ENCODE measurements around the gene CAPZA2. TPM values are rescaled to one million over a fixed set of nuclear protein-coding genes. Genes with fewer than 3 reads are reported as not detected.

Gene CAPZA2
- total and polyA plus RNA-seq, 9 of the 15 experiments (the other 6 are each of a cell fraction or from before 2014, with no cell fraction given), result 67.0 to 524 (median 176) TPM

DNA sequence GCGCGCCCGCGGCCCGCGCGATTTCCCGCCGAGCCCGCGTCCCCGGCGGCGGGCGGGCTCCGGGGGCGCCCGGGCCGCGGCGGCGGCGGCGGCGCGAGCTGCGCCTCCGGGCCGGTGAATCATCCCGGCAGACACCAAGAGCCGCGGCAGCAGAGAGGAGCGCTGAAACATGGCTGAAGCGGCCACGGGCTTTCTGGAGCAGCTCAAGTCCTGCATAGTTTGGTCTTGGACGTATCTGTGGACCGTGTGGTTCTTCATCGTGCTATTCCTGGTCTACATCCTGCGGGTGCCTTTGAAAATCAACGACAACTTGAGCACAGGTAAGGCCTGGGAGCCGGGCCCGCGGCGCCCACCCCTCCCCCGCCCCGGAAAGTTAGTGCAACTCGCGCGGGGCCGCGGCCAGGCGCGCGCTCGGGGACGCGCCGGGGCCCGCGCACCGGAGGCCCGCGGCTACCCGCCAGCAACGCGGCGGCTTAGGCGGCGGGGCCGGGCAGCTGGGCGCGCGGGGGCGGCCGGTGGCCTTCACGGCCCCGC lies 91.1 kb downstream of the CAPZA2 start, which contains the start of gene ST7 (continued):
- TF ChIP-seq ZC3H11A (IDR thresholded peaks at IDR 0.05; ENCODE audit: low read depth, low read length) (no peak), THRB (CRISPR knock-in tag; conservative IDR thresholded peaks at IDR 0.05) (no peak), SETDB1 (IDR thresholded peaks at IDR 0.05; ENCODE audit: low read length) (no peak), NFIX (CRISPR knock-in tag; IDR thresholded peaks at IDR 0.05; ENCODE audit: low read depth) (no peak), FOXM1 (IDR thresholded peaks at IDR 0.05; ENCODE audit: low read depth) (no peak), FOXM1 (CRISPR knock-in tag; IDR thresholded peaks at IDR 0.05; ENCODE audit: low read depth) (no peak), FOXA1 (IDR thresholded peaks at IDR 0.05; ENCODE audit: borderline replicate concordance) (no peak), NFYB (IDR thresholded peaks at IDR 0.05; ENCODE audit: extremely low read depth, insufficient read length) (no peak), RAD21 (CRISPR knock-in tag; conservative IDR thresholded peaks at IDR 0.05 in 1 of 2, IDR thresholded peaks at IDR 0.05 in 1 of 2) (no peak), ZKSCAN8 (CRISPR knock-in tag; IDR thresholded peaks at IDR 0.05) (no peak), BCOR (IDR thresholded peaks at IDR 0.05) (no peak), GTF2E2 (tag; IDR thresholded peaks at IDR 0.05) (0 out of 2 replicates have a peak, but pooled peaks have one; percentile 10), L3MBTL2 (IDR thresholded peaks at IDR 0.05) (no peak), NFATC3 (IDR thresholded peaks at IDR 0.05) (no peak), CBFA2T2 (conservative IDR thresholded peaks at IDR 0.05) (no peak), XRCC4 (IDR thresholded peaks at IDR 0.05; ENCODE audit: extremely low read depth, insufficient read depth, insufficient read length) (no peak), TGIF2 (CRISPR knock-in tag; IDR thresholded peaks at IDR 0.05) (no peak), RFX1 (IDR thresholded peaks at IDR 0.05) (no peak), TARDBP (IDR thresholded peaks at IDR 0.05) (no peak; the same call in 1 of the 2 replicates), NR2C2 (CRISPR knock-in tag; IDR thresholded peaks at IDR 0.05) (no peak), NR2C2 (tag; IDR thresholded peaks at IDR 0.05) (no peak), PTBP1 (IDR thresholded peaks at IDR 0.05; ENCODE audit: low read depth, low read length) (no peak), TRIM28 (IDR thresholded peaks at IDR 0.05) (no peak)
- TF ChIP-seq, protein P1, sequence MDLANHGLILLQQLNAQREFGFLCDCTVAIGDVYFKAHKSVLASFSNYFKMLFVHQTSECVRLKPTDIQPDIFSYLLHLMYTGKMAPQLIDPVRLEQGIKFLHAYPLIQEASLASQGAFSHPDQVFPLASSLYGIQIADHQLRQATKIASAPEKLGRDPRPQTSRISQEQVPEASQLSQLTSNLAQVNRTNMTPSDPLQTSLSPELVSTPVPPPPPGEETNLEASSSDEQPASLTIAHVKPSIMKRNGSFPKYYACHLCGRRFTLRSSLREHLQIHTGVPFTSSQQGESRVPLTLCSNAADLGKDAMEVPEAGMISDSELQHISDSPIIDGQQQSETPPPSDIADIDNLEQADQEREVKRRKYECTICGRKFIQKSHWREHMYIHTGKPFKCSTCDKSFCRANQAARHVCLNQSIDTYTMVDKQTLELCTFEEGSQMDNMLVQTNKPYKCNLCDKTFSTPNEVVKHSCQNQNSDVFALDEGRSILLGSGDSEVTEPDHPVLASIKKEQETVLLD (IDR thresholded peaks at IDR 0.05), result no peak
- TF ChIP-seq, protein P2, sequence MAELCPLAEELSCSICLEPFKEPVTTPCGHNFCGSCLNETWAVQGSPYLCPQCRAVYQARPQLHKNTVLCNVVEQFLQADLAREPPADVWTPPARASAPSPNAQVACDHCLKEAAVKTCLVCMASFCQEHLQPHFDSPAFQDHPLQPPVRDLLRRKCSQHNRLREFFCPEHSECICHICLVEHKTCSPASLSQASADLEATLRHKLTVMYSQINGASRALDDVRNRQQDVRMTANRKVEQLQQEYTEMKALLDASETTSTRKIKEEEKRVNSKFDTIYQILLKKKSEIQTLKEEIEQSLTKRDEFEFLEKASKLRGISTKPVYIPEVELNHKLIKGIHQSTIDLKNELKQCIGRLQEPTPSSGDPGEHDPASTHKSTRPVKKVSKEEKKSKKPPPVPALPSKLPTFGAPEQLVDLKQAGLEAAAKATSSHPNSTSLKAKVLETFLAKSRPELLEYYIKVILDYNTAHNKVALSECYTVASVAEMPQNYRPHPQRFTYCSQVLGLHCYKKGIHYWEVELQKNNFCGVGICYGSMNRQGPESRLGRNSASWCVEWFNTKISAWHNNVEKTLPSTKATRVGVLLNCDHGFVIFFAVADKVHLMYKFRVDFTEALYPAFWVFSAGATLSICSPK (IDR thresholded peaks at IDR 0.05; ENCODE audit: borderline replicate concordance), result no peak
- TF ChIP-seq, protein P3, sequence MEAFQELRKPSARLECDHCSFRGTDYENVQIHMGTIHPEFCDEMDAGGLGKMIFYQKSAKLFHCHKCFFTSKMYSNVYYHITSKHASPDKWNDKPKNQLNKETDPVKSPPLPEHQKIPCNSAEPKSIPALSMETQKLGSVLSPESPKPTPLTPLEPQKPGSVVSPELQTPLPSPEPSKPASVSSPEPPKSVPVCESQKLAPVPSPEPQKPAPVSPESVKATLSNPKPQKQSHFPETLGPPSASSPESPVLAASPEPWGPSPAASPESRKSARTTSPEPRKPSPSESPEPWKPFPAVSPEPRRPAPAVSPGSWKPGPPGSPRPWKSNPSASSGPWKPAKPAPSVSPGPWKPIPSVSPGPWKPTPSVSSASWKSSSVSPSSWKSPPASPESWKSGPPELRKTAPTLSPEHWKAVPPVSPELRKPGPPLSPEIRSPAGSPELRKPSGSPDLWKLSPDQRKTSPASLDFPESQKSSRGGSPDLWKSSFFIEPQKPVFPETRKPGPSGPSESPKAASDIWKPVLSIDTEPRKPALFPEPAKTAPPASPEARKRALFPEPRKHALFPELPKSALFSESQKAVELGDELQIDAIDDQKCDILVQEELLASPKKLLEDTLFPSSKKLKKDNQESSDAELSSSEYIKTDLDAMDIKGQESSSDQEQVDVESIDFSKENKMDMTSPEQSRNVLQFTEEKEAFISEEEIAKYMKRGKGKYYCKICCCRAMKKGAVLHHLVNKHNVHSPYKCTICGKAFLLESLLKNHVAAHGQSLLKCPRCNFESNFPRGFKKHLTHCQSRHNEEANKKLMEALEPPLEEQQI (IDR thresholded peaks at IDR 0.05), result no peak

Data from K562 (cell line).